Ishikawa (cell line): Measurements from ENCODE around the gene RNMT.

ENCODE experiments used
- CEBPB ChIP-seq: IDR thresholded peaks from 2 replicates; pipeline ENCODE4 v1.6.1; 2012
- CREB1 ChIP-seq: IDR thresholded peaks from 2 replicates; pipeline ENCODE4 v1.6.1; 2012; ENCODE audit warnings: low read depth
- EGR1 ChIP-seq: IDR thresholded peaks from 2 replicates; pipeline ENCODE4 v1.6.1; 2012
- EP300 ChIP-seq: IDR thresholded peaks from 2 replicates; pipeline ENCODE4 v1.6.1; 2012; ENCODE audit warnings: borderline replicate concordance
- FOXM1 ChIP-seq: IDR thresholded peaks from 2 replicates; pipeline ENCODE4 v1.6.1; 2012; ENCODE audit warnings: low read depth, borderline replicate concordance
- MAX ChIP-seq: IDR thresholded peaks from 2 replicates; pipeline ENCODE4 v1.6.1; 2012
- NFIC ChIP-seq: IDR thresholded peaks from 2 replicates; pipeline ENCODE4 v1.6.1; 2012
- RAD21 ChIP-seq: IDR thresholded peaks from 2 replicates; pipeline ENCODE4 v1.6.1; 2012; ENCODE audit warnings: low read depth
- REST ChIP-seq: IDR thresholded peaks from 2 replicates; pipeline ENCODE4 v1.6.1; 2012; ENCODE audit warnings: low read depth, mild to moderate bottlenecking
- TAF1 ChIP-seq: IDR thresholded peaks from 2 replicates; pipeline ENCODE4 v1.6.1; 2012; ENCODE audit warnings: low read depth, mild to moderate bottlenecking
- TCF12 ChIP-seq: IDR thresholded peaks from 2 replicates; pipeline ENCODE4 v1.6.1; 2012; ENCODE audit warnings: low read depth
- TEAD4 ChIP-seq: IDR thresholded peaks from 2 replicates; pipeline ENCODE4 v1.6.1; 2012
- USF1 ChIP-seq: IDR thresholded peaks from 2 replicates; pipeline ENCODE4 v1.6.1; 2012
- YY1 ChIP-seq: IDR thresholded peaks from 2 replicates; pipeline ENCODE4 v1.6.1; 2012; ENCODE audit warnings: low read depth
- ZBTB7A ChIP-seq: IDR thresholded peaks from 2 replicates; pipeline ENCODE4 v1.6.1; 2012; ENCODE audit warnings: low read depth

Gene RNMT

GRCh38 chr18:13756261-13756660 lies 29.8 kb downstream of the RNMT start:
- TF ChIP-seq REST: no peak
- no peak for TF ChIP-seq TCF12
- no peak for TF ChIP-seq EGR1
- no peak for TF ChIP-seq TEAD4
- TF ChIP-seq YY1: no peak
- TF ChIP-seq USF1: no peak
- TF ChIP-seq ZBTB7A: no peak
- TF ChIP-seq TAF1: no peak
- no peak for TF ChIP-seq FOXM1
- TF ChIP-seq EP300: no peak
- no peak for TF ChIP-seq NFIC
- TF ChIP-seq RAD21: no peak
- no peak for TF ChIP-seq CREB1
- TF ChIP-seq MAX: no peak

- TF ChIP-seq CEBPB (no peak), TCF12 (no peak)
These were observed 30.2 kb downstream of the RNMT start for GRCh38 chr18:13756671-13757070.

- TF ChIP-seq MAX: no peak
- TF ChIP-seq USF1: no peak
- no peak for TF ChIP-seq EP300
- no peak for TF ChIP-seq NFIC
- TF ChIP-seq CEBPB: no peak
- TF ChIP-seq RAD21: no peak
- TF ChIP-seq REST: no peak
- no peak for TF ChIP-seq TEAD4
- TF ChIP-seq TCF12: no peak
- TF ChIP-seq EGR1: no peak
- no peak for TF ChIP-seq TAF1
- TF ChIP-seq ZBTB7A: no peak
- no peak for TF ChIP-seq FOXM1
- no peak for TF ChIP-seq CREB1
These were observed 32.1 kb downstream of the RNMT start for GRCh38 chr18:13758622-13759021.

GRCh38 chr18:13760047-13760446 lies 33.6 kb downstream of the RNMT start:
- no peak for TF ChIP-seq EGR1
- TF ChIP-seq CREB1: no peak
- TF ChIP-seq USF1: no peak
- TF ChIP-seq TCF12: no peak
- no peak for TF ChIP-seq MAX
- no peak for TF ChIP-seq RAD21
- TF ChIP-seq TEAD4: no peak
- no peak for TF ChIP-seq REST
